ENCODE results near the gene CDH7. TPM values are rescaled to one million over a fixed set of nuclear protein-coding genes. Genes with fewer than 3 reads are reported as not detected.
A peak's percentile ranks its signal among the peaks of the same experiment; 100 is the strongest.

The CDH7 gene
- total RNA-seq, 1 experiment from 2014 or later: not detected

- intact Hi-C loops (cut with micrococcal nuclease): no loop called here
- H3K27me3 Mint-ChIP-seq (ENCODE audit: insufficient read depth, unreplicated experiment): peaks cover 29% of the 10 kb centered on the region
- no peak for DNase-seq (ENCODE audit: unreplicated experiment)
- no peak for TF ChIP-seq CTCF (IDR thresholded peaks at IDR 0.05; ENCODE audit: unreplicated experiment)
- H3K4me1 Mint-ChIP-seq (ENCODE audit: insufficient read depth, unreplicated experiment): no peaks in the 10 kb centered on the region
- CTCF ChIA-PET: interaction anchor here (0.7 kb wide), 1 partner anchor 29 kb away, joined by 4 read pairs; no protein-coding TSS in a partner anchor
- POLR2A ChIA-PET: interaction anchor here (0.8 kb wide), 1 partner anchor 174 kb away, joined by 4 read pairs; no protein-coding TSS in a partner anchor
- H3K4me3 Mint-ChIP-seq (ENCODE audit: unreplicated experiment): no peak overlapping the region
- BruUV-seq (replicated peaks): no TSS peak
- H3K27ac Mint-ChIP-seq (ENCODE audit: low read depth, unreplicated experiment): no peak overlapping the region
- peaks cover 4% of the 10 kb centered on the region for H3K9me3 Mint-ChIP-seq (ENCODE audit: unreplicated experiment)
- H3K36me3 Mint-ChIP-seq (ENCODE audit: insufficient read depth, unreplicated experiment): no peaks in the 10 kb centered on the region
Observed at GRCh38 chr18:65817178-65817577, 66.4 kb downstream of the CDH7 start.

GRCh38 chr18:65821911-65822310 is 71.1 kb downstream of the CDH7 start:
- no peak for TF ChIP-seq CTCF (IDR thresholded peaks at IDR 0.05; ENCODE audit: unreplicated experiment)
- Mint-ChIP-seq H3K4me1 (ENCODE audit: insufficient read depth, unreplicated experiment) (no peaks in the 10 kb centered on the region), H3K27ac (ENCODE audit: low read depth, unreplicated experiment) (no peak overlapping the region), H3K36me3 (ENCODE audit: insufficient read depth, unreplicated experiment) (no peaks in the 10 kb centered on the region), H3K4me3 (ENCODE audit: unreplicated experiment) (no peak overlapping the region), H3K27me3 (ENCODE audit: insufficient read depth, unreplicated experiment) (peaks cover 14% of the 10 kb centered on the region), H3K9me3 (ENCODE audit: unreplicated experiment) (peaks cover 4% of the 10 kb centered on the region)
- ChIA-PET CTCF (no interaction called here), POLR2A (no interaction called here)
- DNase-seq (ENCODE audit: unreplicated experiment): no peak
- no TSS peak for BruUV-seq (replicated peaks)
- intact Hi-C loops (cut with micrococcal nuclease): no loop called here

- TF ChIP-seq CTCF (IDR thresholded peaks at IDR 0.05; ENCODE audit: unreplicated experiment): no peak
- ChIA-PET CTCF (no interaction called here), POLR2A (no interaction called here)
- Mint-ChIP-seq H3K4me1 (ENCODE audit: insufficient read depth, unreplicated experiment) (no peaks in the 10 kb centered on the region), H3K4me3 (ENCODE audit: unreplicated experiment) (no peak overlapping the region), H3K27ac (ENCODE audit: low read depth, unreplicated experiment) (no peak overlapping the region), H3K36me3 (ENCODE audit: insufficient read depth, unreplicated experiment) (no peaks in the 10 kb centered on the region), H3K27me3 (ENCODE audit: insufficient read depth, unreplicated experiment) (peaks cover 14% of the 10 kb centered on the region), H3K9me3 (ENCODE audit: unreplicated experiment) (peaks cover 4% of the 10 kb centered on the region)
- intact Hi-C loops (cut with micrococcal nuclease): no loop called here
- DNase-seq (ENCODE audit: unreplicated experiment): no peak
- no TSS peak for BruUV-seq (replicated peaks)
Observed at GRCh38 chr18:65822826-65823225, 72.0 kb downstream of the CDH7 start.

GRCh38 chr18:65827444-65827843 is 76.6 kb downstream of the CDH7 start:
- peak; percentile 19 for DNase-seq (ENCODE audit: unreplicated experiment)
- Mint-ChIP-seq H3K4me3 (ENCODE audit: unreplicated experiment) (no peak overlapping the region), H3K4me1 (ENCODE audit: insufficient read depth, unreplicated experiment) (no peaks in the 10 kb centered on the region)

More at GRCh38 chr18:65827444-65827843, 76.6 kb downstream of the CDH7 start:
- ChIA-PET CTCF (interaction anchor here (0.6 kb wide), 1 partner anchor 1083 kb away, joined by 3 read pairs; no protein-coding TSS in a partner anchor), POLR2A (no interaction called here)
- Mint-ChIP-seq H3K27ac (ENCODE audit: low read depth, unreplicated experiment) (no peak overlapping the region), H3K9me3 (ENCODE audit: unreplicated experiment) (no peaks in the 10 kb centered on the region), H3K27me3 (ENCODE audit: insufficient read depth, unreplicated experiment) (peaks cover 34% of the 10 kb centered on the region), H3K36me3 (ENCODE audit: insufficient read depth, unreplicated experiment) (no peaks in the 10 kb centered on the region)
- BruUV-seq (replicated peaks): no TSS peak
- intact Hi-C loops (cut with micrococcal nuclease): no loop called here
- no peak for TF ChIP-seq CTCF (IDR thresholded peaks at IDR 0.05; ENCODE audit: unreplicated experiment)
